GM12874 (cell line): ENCODE results near the gene BZW2.

Experiments
- TF ChIP-seq, protein P1 (sequence below): IDR thresholded peaks from 2 replicates; pipeline ENCODE4 v1.5.1; 2011; ENCODE audit warnings: low read depth, mild to moderate bottlenecking, control low read depth, low read length, moderate library complexity; ENCODE audit not compliant: insufficient read depth

The BZW2 gene

DNA sequence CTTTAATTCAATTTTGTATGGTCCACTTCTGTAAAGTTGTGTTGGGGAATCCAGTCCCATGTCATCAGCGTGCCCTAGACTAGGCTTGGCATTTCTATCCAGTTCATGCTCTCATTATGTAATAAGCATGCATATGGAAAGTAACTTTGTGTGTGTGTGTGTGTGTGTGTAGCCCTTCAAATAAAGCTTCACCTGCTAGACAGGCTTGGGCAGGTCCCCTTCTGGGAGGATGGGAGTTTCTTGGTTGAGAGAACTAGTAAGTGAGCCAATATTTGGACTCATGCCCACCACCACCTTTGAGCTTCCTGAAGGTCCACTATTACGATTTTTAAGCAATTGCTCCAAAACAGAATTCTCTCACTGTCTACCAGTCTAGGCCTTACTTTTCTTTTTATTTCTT lies 6.9 kb downstream of the BZW2 start:
- TF ChIP-seq, protein P1, sequence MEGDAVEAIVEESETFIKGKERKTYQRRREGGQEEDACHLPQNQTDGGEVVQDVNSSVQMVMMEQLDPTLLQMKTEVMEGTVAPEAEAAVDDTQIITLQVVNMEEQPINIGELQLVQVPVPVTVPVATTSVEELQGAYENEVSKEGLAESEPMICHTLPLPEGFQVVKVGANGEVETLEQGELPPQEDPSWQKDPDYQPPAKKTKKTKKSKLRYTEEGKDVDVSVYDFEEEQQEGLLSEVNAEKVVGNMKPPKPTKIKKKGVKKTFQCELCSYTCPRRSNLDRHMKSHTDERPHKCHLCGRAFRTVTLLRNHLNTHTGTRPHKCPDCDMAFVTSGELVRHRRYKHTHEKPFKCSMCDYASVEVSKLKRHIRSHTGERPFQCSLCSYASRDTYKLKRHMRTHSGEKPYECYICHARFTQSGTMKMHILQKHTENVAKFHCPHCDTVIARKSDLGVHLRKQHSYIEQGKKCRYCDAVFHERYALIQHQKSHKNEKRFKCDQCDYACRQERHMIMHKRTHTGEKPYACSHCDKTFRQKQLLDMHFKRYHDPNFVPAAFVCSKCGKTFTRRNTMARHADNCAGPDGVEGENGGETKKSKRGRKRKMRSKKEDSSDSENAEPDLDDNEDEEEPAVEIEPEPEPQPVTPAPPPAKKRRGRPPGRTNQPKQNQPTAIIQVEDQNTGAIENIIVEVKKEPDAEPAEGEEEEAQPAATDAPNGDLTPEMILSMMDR = no peak

DNA sequence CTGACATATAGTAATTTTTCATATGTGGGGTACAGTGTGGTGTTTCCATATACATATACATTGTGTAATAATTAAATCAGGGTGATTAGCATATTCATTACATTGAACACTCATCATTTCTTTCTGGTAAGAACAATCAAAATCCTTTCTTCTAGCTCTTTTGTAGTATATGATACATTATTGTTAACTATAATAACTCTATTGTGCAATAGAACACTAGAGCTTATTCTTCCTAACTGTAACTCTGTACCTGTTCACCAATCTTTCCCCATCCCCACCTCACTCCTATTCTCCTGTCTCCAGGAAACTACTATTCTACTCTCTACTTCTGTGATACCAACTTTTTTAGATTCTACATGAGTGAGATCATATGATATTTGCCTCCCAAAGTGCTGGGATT lies 9.4 kb downstream of the BZW2 start:
- TF ChIP-seq, protein P1 = no peak

DNA sequence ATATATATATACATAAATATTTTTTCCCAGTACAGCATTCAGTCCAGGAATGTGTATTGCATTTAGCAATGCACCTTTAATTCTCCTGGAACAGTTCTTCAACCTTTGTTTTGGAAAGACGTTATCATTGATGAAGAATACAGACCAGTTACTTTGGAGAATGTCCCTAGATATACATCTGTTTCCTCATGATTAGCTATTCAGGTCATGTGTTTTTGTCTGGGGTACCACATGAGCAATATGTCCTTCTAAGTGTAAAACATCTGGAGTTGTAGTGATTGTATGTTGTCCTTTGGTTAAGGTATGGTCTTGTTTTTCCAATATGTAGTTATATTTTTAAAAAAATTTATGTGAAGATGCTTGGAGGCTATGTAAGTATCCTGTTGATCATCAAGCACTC lies 10.2 kb downstream of the BZW2 start:
- TF ChIP-seq, protein P1 = no peak

DNA sequence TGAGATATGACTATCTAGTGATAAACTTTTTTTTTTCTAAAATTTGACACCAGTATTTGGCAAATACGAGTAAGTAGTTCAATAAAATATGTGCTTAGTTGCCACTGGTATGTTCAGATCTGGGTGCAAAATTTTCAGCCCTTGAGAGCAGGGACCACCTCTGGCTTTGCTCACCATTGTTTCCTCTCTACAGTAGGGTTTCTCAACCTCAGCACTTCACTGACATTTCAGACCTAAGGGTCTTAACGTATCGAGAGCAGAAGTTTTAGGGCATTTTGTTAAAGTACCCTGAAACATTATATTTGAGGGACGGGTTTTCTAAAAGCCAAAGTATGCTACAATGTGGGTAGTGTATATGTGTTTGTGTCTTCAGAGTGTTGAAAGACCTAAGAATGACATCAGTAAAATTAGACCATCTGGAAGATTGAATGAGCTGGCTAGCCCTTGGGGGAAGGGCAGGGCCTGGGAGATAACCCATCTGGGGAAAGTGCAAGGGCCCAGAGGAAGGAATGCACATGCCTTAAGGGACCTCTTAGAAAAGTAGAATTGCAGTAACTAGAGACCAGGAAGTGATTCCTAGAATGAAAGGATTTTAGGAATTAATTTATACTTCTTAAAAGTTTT lies 11.8 kb downstream of the BZW2 start:
- TF ChIP-seq, protein P1 = no peak

DNA sequence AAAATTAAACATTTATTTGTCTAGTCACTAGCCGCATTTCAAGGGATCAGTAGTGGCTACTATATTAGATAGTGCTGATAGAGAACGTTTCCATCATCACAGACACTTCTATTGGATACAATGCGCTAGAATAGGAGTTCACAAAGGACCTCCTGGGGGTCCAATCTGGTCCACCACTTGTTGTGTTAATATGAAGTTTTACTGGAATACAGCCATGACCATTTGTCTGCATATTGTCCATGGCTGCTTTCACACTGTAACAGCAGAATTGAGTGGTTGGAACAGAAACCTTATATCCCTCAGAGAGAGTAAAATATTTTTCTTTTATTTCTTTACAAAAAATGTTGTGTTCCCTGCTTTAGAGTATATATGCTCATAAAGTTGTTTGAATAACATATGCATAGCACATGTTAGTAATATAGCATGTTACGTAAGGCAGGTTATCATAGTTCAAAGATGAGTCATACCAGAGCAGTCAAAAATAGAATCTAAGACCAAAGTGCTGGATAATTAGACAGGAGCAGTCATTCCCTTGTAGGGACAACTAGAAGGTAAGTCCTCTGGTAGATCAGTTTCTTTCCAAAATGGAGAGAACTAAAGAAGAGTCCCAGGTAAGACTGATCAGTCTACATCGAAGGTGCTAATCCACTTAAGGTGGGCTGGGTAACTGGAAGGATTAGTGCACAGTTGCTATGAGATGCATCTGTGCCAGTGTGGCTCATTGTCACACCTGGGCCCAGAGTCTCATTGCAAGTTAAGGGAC lies 14.9 kb downstream of the BZW2 start:
- TF ChIP-seq, protein P1 = no peak

DNA sequence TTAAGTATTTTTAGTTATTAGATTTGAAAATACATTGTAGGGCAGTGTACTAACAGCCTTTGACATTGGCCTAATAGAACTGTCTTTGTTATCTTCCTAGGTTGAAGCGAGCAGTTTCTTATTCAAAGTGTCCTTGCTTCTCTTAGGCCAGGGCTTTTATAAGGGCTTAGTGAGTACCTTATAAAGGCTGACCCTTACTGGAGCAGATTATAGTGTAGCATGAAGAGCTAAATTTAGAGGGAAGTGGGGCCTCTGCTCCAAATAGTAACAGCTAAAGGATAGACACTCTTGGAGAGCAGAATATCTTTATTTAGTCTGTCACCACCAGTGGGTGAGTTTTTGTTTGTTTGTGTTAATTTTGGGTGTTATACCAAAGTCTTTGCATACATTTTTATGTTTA lies 15.9 kb downstream of the BZW2 start:
- TF ChIP-seq, protein P1 = no peak

DNA sequence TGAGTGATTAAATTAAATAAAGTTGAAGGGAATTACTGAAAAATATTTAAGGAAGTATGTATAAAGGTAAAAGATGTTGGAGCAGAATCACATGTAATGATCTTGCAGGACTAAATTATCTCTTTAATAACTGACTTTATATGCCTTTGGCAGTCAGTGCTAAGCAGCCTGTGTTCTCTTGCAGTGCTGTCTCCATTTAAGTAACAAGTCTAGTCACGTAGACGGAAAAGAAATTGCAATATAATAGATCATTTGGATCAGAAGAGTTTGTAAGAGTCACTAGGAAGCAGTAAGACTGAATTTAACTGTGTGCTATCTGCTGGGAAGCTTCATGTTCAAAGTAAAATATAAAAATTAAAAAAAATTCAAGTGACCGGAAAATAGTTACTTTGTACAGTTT lies 21.4 kb downstream of the BZW2 start:
- TF ChIP-seq, protein P1 = no peak
